Osteocyte (in vitro differentiated cells): ENCODE results near the gene POMGNT2. TPM values are rescaled to one million over a fixed set of nuclear protein-coding genes. Genes with fewer than 3 reads are reported as not detected.

ENCODE experiments used
- DNase-seq: peaks from one replicate; pipeline ENCODE4 v3.0.0; 2021; ENCODE audit warnings: mixed read lengths; ENCODE audit not compliant: unreplicated experiment; ENCODE audit errors: extremely low spot score
- H3K27ac Mint-ChIP-seq: one replicate; pipeline ENCODE4 v1.8.0; 2021; ENCODE audit warnings: mild to moderate bottlenecking, mixed read lengths; ENCODE audit not compliant: unreplicated experiment
- H3K27me3 Mint-ChIP-seq: one replicate; pipeline ENCODE4 v1.8.0; 2021; ENCODE audit warnings: mixed read lengths; ENCODE audit not compliant: unreplicated experiment
- H3K36me3 Mint-ChIP-seq: one replicate; pipeline ENCODE4 v1.8.0; 2021; ENCODE audit warnings: mixed read lengths; ENCODE audit not compliant: unreplicated experiment
- H3K4me1 Mint-ChIP-seq: one replicate; pipeline ENCODE4 v1.8.0; 2021; ENCODE audit warnings: mixed read lengths; ENCODE audit not compliant: unreplicated experiment
- H3K4me3 Mint-ChIP-seq: one replicate; pipeline ENCODE4 v1.8.0; 2021; ENCODE audit warnings: mild to moderate bottlenecking, moderate library complexity, mixed read lengths; ENCODE audit not compliant: unreplicated experiment
- H3K9me3 Mint-ChIP-seq: one replicate; pipeline ENCODE4 v1.8.0; 2021; ENCODE audit warnings: mixed read lengths; ENCODE audit not compliant: unreplicated experiment
- total RNA-seq: library from RNA; stranded (reverse); gene quantifications from 2 replicates; pipeline ENCODE4 v1.2.1, GENCODE V29; 2021
- TF ChIP-seq, protein P1 (sequence below): fragments of 200-600 bp; sonication (generic); IDR thresholded peaks from 2 replicates; pipeline ENCODE4 v1.5.0; 2021; ENCODE audit warnings: antibody characterized with exemption, mild to moderate bottlenecking, moderate library complexity

Gene POMGNT2
- total RNA-seq, 1 donor from 2014 or later = 16.1 TPM

DNA sequence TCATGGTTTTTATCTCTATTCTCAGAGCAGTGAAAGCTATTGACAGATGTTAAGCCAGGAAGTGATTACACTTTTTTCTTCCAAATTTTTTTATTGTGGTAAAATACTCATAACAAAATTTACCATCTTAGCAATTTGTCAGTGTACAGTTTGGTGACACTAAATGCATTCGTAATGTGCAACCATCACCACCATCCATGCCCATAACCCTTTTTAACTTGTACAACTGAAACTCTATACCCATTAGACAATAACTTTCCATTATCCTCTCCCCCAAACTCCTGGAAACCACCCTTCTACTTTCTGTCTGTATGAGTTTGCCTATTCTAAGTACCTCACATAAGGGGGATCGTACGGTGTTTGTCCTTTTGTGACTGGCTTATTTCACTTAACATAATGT is 15.1 kb upstream of the POMGNT2 start:
- peaks cover 28% of the 10 kb centered on the region for H3K27me3 Mint-ChIP-seq
- DNase-seq = peak; percentile 2
- no peaks in the 10 kb centered on the region for H3K4me1 Mint-ChIP-seq
- no peak overlapping the region for H3K27ac Mint-ChIP-seq
- TF ChIP-seq, protein P1, sequence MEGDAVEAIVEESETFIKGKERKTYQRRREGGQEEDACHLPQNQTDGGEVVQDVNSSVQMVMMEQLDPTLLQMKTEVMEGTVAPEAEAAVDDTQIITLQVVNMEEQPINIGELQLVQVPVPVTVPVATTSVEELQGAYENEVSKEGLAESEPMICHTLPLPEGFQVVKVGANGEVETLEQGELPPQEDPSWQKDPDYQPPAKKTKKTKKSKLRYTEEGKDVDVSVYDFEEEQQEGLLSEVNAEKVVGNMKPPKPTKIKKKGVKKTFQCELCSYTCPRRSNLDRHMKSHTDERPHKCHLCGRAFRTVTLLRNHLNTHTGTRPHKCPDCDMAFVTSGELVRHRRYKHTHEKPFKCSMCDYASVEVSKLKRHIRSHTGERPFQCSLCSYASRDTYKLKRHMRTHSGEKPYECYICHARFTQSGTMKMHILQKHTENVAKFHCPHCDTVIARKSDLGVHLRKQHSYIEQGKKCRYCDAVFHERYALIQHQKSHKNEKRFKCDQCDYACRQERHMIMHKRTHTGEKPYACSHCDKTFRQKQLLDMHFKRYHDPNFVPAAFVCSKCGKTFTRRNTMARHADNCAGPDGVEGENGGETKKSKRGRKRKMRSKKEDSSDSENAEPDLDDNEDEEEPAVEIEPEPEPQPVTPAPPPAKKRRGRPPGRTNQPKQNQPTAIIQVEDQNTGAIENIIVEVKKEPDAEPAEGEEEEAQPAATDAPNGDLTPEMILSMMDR = no peak
- no peak overlapping the region for H3K4me3 Mint-ChIP-seq
- H3K36me3 Mint-ChIP-seq = no peaks in the 10 kb centered on the region
- H3K9me3 Mint-ChIP-seq = peaks cover 17% of the 10 kb centered on the region

DNA sequence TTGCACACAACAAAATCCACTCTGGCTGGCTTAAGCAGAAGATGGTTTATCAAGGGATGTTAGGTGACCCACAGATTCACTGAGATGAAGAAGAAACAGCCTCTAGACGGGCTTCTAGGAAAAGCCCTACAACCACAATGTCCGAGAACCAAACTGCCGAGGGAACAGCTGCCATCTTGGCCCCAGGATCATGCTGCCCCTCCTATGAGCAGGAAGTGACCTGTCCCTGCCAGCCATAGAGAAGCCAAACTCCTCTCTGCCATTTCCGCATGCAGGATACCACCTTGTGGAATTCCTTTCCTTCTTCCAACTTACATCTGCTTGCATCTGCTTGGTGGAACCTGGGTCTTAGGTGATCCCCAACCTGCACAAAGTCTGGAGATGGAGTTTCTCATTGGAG is 11.4 kb upstream of the POMGNT2 start:
- Mint-ChIP-seq H3K9me3 (no peaks in the 10 kb centered on the region), H3K27me3 (peaks cover 32% of the 10 kb centered on the region), H3K36me3 (no peaks in the 10 kb centered on the region), H3K4me1 (no peaks in the 10 kb centered on the region), H3K4me3 (no peak overlapping the region), H3K27ac (no peak overlapping the region)
- DNase-seq = no peak
- TF ChIP-seq, protein P1 = no peak

DNA sequence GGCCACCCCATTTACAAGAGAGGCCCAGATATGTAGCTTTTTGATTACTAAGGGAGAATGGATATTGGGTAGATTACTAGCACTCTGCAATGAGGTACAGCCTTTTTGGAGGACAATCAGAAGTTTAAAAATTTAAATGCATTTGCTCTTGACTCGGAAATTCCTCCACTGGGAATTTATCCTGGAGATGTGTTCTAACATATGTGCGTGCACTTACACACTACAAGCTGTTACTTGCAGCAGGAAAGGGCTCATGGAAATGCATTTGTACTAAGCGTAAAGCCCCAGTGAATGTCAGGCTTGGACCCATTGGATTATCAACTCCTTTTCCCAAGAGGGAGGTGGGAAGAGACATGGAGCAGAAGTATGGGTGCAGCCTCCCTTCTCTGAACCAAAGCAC is 7.8 kb upstream of the POMGNT2 start:
- no peaks in the 10 kb centered on the region for H3K4me1 Mint-ChIP-seq
- no peak overlapping the region for H3K4me3 Mint-ChIP-seq
- peaks cover 22% of the 10 kb centered on the region for H3K27me3 Mint-ChIP-seq
- H3K9me3 Mint-ChIP-seq = no peaks in the 10 kb centered on the region
- no peak for DNase-seq
- H3K36me3 Mint-ChIP-seq = no peaks in the 10 kb centered on the region
- TF ChIP-seq, protein P1 = no peak
- no peak overlapping the region for H3K27ac Mint-ChIP-seq

DNA sequence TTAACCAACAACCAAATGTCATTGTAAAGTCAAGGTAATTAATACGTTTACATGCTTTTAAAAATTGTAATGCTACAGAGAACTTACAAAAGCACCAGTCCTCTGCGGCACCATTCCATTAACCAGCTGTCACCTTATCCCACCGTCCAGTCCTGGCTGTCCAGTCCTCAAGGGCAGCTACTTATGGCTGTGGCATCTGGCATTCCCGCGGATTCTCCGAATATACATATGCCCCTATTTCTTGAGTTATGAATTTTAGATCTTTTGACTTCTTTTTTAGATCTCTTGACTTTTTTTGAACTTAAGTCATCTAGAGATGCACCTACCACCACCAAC is 382 bp upstream of the POMGNT2 start:
- Mint-ChIP-seq H3K36me3 (no peaks in the 10 kb centered on the region), H3K9me3 (no peaks in the 10 kb centered on the region), H3K4me3 (peak overlapping the region; percentile 70), H3K27me3 (peaks cover 4% of the 10 kb centered on the region), H3K27ac (no peak overlapping the region), H3K4me1 (peaks cover 5% of the 10 kb centered on the region)
- TF ChIP-seq, protein P1 = no peak
- DNase-seq = no peak

DNA sequence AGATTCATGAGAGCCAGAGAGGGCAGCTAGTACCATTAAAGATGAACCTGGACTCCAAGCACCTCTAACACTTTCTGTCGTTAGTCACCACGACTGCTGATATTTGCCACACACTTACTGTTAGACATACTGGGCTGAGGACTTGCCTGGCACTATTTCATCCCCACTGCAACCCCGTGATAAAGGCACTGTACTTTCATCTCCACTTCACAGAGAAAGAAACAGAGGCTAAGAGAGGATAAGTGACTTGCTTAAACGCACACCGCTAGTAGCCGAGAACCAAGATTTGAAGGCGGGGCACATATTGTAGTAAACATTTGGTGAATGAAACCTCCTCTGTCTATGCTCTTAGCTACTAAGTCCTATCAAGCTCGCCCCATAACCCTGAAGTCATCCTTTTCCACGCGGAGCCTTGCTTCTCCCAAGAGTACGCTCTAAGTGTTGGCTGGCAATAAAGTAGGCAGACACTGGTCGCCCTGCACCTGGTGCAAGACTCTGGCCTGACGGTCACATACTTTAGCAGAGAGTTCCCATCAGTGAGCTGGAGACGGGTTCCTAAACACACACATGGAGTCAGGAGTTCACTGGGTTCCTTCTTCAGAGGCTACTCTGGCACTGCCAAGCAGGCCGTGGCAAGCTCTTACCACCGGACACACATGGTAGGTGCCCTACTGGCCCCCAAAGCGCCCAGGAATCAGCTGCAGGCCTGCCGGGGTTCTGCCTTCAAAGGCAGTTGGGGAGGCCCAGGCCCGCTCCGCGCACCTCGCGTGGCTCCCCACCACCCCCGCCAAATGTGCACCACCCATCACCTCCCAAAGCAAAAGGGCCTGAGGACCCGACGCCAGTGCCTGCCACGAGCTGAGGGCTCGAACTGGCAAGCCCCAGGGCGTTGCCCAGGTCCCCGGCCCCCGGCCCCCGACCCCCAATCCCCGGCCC is 951 bp downstream of the POMGNT2 start:
- Mint-ChIP-seq H3K27ac (no peak overlapping the region), H3K4me1 (peaks cover 5% of the 10 kb centered on the region), H3K27me3 (peaks cover 4% of the 10 kb centered on the region), H3K9me3 (no peaks in the 10 kb centered on the region), H3K36me3 (no peaks in the 10 kb centered on the region), H3K4me3 (peak overlapping the region; percentile 70)
- no peak for DNase-seq
- TF ChIP-seq, protein P1 = no peak
